Kidney (tissue), 14 donors: ENCODE data around the gene PHF12. TPM values are rescaled to one million over a fixed set of nuclear protein-coding genes. Genes with fewer than 3 reads are reported as not detected.

Experiments
- DNase-seq, 5 donors: peaks; one replicate each; pipeline ENCODE4 v3.0.0-alpha.2; 2013 to 2020
- FAIRE-seq: peaks from 2 replicates; lab custom pipeline; 2012; peaks lifted over from hg19 to GRCh38; lab: Jason Lieb, UNC
- H3K27ac ChIP-seq, 2 donors: one replicate each; pipeline ENCODE4 v1.7.0; 2013; ENCODE audit warnings: low read depth in 2 of 2, low read length in 2 of 2, inconsistent platforms in 1 of 2
- H3K27me3 ChIP-seq: one replicate; pipeline ENCODE4 v1.7.1; 2013; ENCODE audit warnings: low read length, inconsistent platforms; ENCODE audit not compliant: control insufficient read depth, insufficient read depth
- H3K36me3 ChIP-seq, 3 donors: one replicate each; pipeline versions ENCODE4 v1.7.0 to v1.7.1; 2013; ENCODE audit warnings: low read length in 3 of 3, control low read depth in 1 of 3, inconsistent platforms in 1 of 3; ENCODE audit not compliant: insufficient read depth in 3 of 3, control insufficient read depth in 2 of 3
- H3K4me1 ChIP-seq, 3 donors: one replicate each; pipeline versions ENCODE4 v1.7.0 to v1.7.1; 2013; ENCODE audit warnings: low read length in 3 of 3, inconsistent platforms in 1 of 3, low read depth in 1 of 3; ENCODE audit not compliant: control insufficient read depth in 2 of 3, insufficient read depth in 2 of 3
- H3K4me3 ChIP-seq, 3 donors: one replicate each; pipeline versions ENCODE4 v1.7.0 to v1.8.1; 2013; ENCODE audit warnings: low read length in 3 of 3, control low read depth in 1 of 3, inconsistent platforms in 1 of 3
- H3K9ac ChIP-seq, 3 donors: one replicate each; pipeline versions ENCODE4 v1.7.0 to v1.7.1; 2013; ENCODE audit warnings: low read length in 3 of 3, control low read depth in 1 of 3, inconsistent platforms in 1 of 3
- H3K9me3 ChIP-seq, 3 donors: one replicate each; pipeline versions ENCODE4 v1.7.0 to v1.7.1; 2013; ENCODE audit warnings: low read length in 3 of 3, control low read depth in 1 of 3, inconsistent platforms in 1 of 3; ENCODE audit not compliant: control insufficient read depth in 2 of 3, insufficient read depth in 1 of 3
- CTCF ChIP-seq: IDR thresholded peaks from 3 replicates; pipeline ENCODE4 v1.5.1; 2012; ENCODE audit warnings: mild to moderate bottlenecking, moderate library complexity, borderline replicate concordance; ENCODE audit not compliant: insufficient read depth; ENCODE audit errors: extremely low read depth
- intact Hi-C: fragments of 100-400 bp; cut with DNase I; formaldehyde crosslinking; loops from one replicate; pipeline ENCODE4 v1.11.1; 2022
- polyA plus RNA-seq: library from polyadenylated mRNA; stranded (reverse); fragments of 350-450 nt; fragmentation: Illumina TruSeq; extraction: RNeasy Lipid Tissue Mini Kit (QIAGEN cat#74804); gene quantifications from one replicate; pipeline ENCODE4 v1.2.3, GENCODE V29; 2014; ENCODE audit warnings: low read depth, low replicate concordance; ENCODE audit not compliant: insufficient read depth
- total RNA-seq: library from RNA; stranded (reverse); fragmentation: NEBNext Ultra II Directional; extraction: Animal tissue kit (Norgen Biotek cat#: 25700); gene quantifications from one replicate; pipeline ENCODE4 v1.2.1, GENCODE V29; 2021
- donor health status: control.
- donor health status: control.
- donor health status: control.
- donor health status: control.
- donor health status: control.
- donor health status: DM: yes; HTN: yes; CAD: no.
- donor health status: Normal renal cell carcinoma (clear cell type).

PHF12 gene
- total and polyA plus RNA-seq, 2 donors from 2014 or later: 8.8 to 50.4 TPM

GRCh38 chr17:28970879-28971278, 19.6 kb upstream of the PHF12 start:
- Histone ChIP-seq H3K4me1 (peaks cover 6 to 20% (median 10%) of the 10 kb centered on the region in 3 donors), H3K36me3 (no peaks in the 10 kb centered on the region), H3K27me3 (no peaks in the 10 kb centered on the region), H3K4me3 (no peak overlapping the region), H3K9ac (no peak overlapping the region), H3K9me3 (no peaks in the 10 kb centered on the region), H3K27ac (no peak overlapping the region)
- DNase-seq: no peak
- FAIRE-seq: no peak
- TF ChIP-seq CTCF: no peak
- intact Hi-C loops: no loop called here

GRCh38 chr17:28969706-28970393, 18.5 kb upstream of the PHF12 start:
- Histone ChIP-seq H3K27me3 (no peaks in the 10 kb centered on the region), H3K9me3 (no peaks in the 10 kb centered on the region), H3K9ac (no peak overlapping the region), H3K4me1 (peaks cover 6 to 20% (median 10%) of the 10 kb centered on the region in 3 donors), H3K4me3 (no peak overlapping the region), H3K27ac (no peak overlapping the region), H3K36me3 (no peaks in the 10 kb centered on the region)
- FAIRE-seq (no peak), DNase-seq (no peak)
- TF ChIP-seq CTCF: no peak
- intact Hi-C loops: loop anchor here (5.0 kb wide), 1 partner anchor 142 kb away; no protein-coding TSS in a partner anchor

GRCh38 chr17:28968914-28969295, 17.6 kb upstream of the PHF12 start:
- Histone ChIP-seq H3K4me1 (peaks cover 6 to 14% (median 8%) of the 10 kb centered on the region in 3 donors), H3K27ac (no peak overlapping the region), H3K4me3 (no peak overlapping the region), H3K9ac (no peak overlapping the region), H3K9me3 (no peaks in the 10 kb centered on the region), H3K27me3 (no peaks in the 10 kb centered on the region), H3K36me3 (no peaks in the 10 kb centered on the region)
- no peak for TF ChIP-seq CTCF
- DNase-seq (no peak), FAIRE-seq (no peak)
- intact Hi-C loops: loop anchor here (5.0 kb wide), 1 partner anchor 143 kb away; no protein-coding TSS in a partner anchor
